Suprapubic skin (tissue), 4 donors: ENCODE results near the gene IAH1.

Experiments
- CTCF ChIP-seq, 2 donors: fragments of 200-600 bp in 1 of 2; fragments of 450-650 bp in 1 of 2; sonication (generic) in 1 of 2; IDR thresholded peaks; one replicate each; pipeline ENCODE4 v1.5.1; 2016 to 2019; ENCODE audit warnings: antibody characterized with exemption in 2 of 2, mild to moderate bottlenecking in 1 of 2, moderate library complexity in 1 of 2
- POLR2A ChIP-seq, 2 donors: fragments of 450-650 bp; IDR thresholded peaks; one replicate each; pipeline ENCODE4 v1.6.1; 2017; ENCODE audit warnings: antibody characterized with exemption in 2 of 2, mild to moderate bottlenecking in 2 of 2, moderate library complexity in 2 of 2
- POLR2AphosphoS5 ChIP-seq, 3 donors: sonication (generic); formaldehyde crosslinking; IDR thresholded peaks; one replicate each; pipeline ENCODE4 v1.6.1; 2017; ENCODE audit warnings: antibody characterized with exemption in 3 of 3

DNA sequence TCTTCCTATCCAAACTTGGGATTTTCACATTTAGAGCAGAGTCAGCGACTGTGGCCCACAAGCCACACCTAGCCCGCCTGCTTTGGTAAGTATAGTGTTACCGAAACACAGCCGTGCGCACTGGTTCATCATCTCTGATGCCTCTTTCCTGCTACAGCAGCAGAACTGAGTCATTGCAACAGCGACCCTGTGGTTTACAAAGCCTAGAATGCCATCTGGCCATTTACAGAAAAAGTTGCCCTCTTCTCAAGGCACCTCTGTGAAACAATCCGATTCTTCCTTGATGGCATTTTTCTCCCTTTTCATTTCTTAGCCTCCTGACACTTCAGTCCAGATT is 10.7 kb upstream of the IAH1 start:
- no peak for TF ChIP-seq CTCF (IDR thresholded peaks at IDR 0.05)
- no peak for TF ChIP-seq POLR2AphosphoS5 (IDR thresholded peaks at IDR 0.05)
- TF ChIP-seq POLR2A (IDR thresholded peaks at IDR 0.05): no peak
